Activated CD4-positive, alpha-beta T cell treated with anti-CD3 and anti-CD28 coated beads, Interleukin-2, amount 10 ng/mL, durations not matched to agents 7 days and 5 days (primary cell): Measurements from ENCODE around the gene CDKL2. TPM values are rescaled to one million over a fixed set of nuclear protein-coding genes. Genes with fewer than 3 reads are reported as not detected.

Experiments
- CTCF ChIA-PET: fragments of 350-600 bp; sonication (Branson Sonifier 250); formaldehyde crosslinking; loops from one replicate; lab custom pipeline; 2021; ENCODE audit warnings: antibody characterized with exemption; lab: Charles Lee
- POLR2A ChIA-PET: fragments of 350-600 bp; sonication (Branson Sonifier 250); formaldehyde crosslinking; loops from one replicate; lab custom pipeline; 2021; ENCODE audit warnings: antibody characterized with exemption; lab: Charles Lee
- DNase-seq: peaks from one replicate; pipeline ENCODE4 v3.0.0-alpha.2; 2020
- H3K27ac Mint-ChIP-seq: one replicate; pipeline ENCODE4 v1.8.0; 2021; ENCODE audit warnings: mild to moderate bottlenecking, moderate library complexity, mixed read lengths
- H3K27me3 Mint-ChIP-seq: one replicate; pipeline ENCODE4 v1.8.0; 2021; ENCODE audit warnings: mixed read lengths
- H3K36me3 Mint-ChIP-seq: one replicate; pipeline ENCODE4 v1.8.0; 2021; ENCODE audit warnings: low read depth, mixed read lengths
- H3K4me1 Mint-ChIP-seq: one replicate; pipeline ENCODE4 v1.8.0; 2021; ENCODE audit warnings: mixed read lengths
- H3K4me3 Mint-ChIP-seq: one replicate; pipeline ENCODE4 v1.8.0; 2021; ENCODE audit warnings: mild to moderate bottlenecking, moderate library complexity, mixed read lengths
- H3K9me3 Mint-ChIP-seq: one replicate; pipeline ENCODE4 v1.8.0; 2021; ENCODE audit warnings: mixed read lengths
- total RNA-seq, 2 experiments: library from RNA; stranded (reverse); gene quantifications; one replicate each; pipeline ENCODE4 v1.2.3, GENCODE V29; 2021

Gene CDKL2
- total RNA-seq, 2 experiments from 2014 or later = 0.74 to 1.00 TPM

GRCh38 chr4:75637176-75637575 lies 6.8 kb upstream of the CDKL2 start:
- DNase-seq = no peak
- Mint-ChIP-seq H3K4me3 (no peak overlapping the region), H3K9me3 (no peaks in the 10 kb centered on the region), H3K4me1 (no peaks in the 10 kb centered on the region), H3K36me3 (peaks cover 17% of the 10 kb centered on the region), H3K27me3 (no peaks in the 10 kb centered on the region), H3K27ac (no peak overlapping the region)
- POLR2A ChIA-PET = no interaction called here
- CTCF ChIA-PET = interaction anchor here (1.2 to 2.3 kb wide), 4 partner anchors 8 to 87 kb away, joined by 3 to 8 read pairs (median 4); partner anchors contain the start of gene USO1

DNA sequence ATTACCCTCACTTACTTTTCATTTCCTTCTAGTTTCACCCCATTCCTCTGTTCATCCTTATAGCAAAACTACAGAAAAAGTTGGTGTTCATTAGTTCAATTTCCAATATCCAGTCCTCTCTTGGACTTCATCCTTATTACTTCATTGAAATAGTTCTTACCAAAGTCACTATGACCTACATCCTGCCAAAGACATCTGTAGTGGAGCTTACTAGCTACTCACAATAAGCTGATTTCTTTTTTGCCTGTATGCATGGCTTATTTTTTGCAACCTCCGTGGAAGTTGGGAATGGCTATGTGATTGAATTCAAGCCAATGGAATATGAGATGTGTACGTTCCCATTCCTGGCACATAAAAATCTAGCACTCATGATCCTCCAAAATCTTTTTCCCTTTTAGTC lies 4.6 kb upstream of the CDKL2 start:
- Mint-ChIP-seq H3K27me3 (no peaks in the 10 kb centered on the region), H3K36me3 (peaks cover 6% of the 10 kb centered on the region), H3K27ac (no peak overlapping the region), H3K9me3 (no peaks in the 10 kb centered on the region), H3K4me1 (peaks cover 10% of the 10 kb centered on the region), H3K4me3 (no peak overlapping the region)
- POLR2A ChIA-PET = no interaction called here
- CTCF ChIA-PET = interaction anchor here (2.2 kb wide), 1 partner anchor 10 kb away, joined by 8 read pairs; no protein-coding TSS in a partner anchor
- no peak for DNase-seq

GRCh38 chr4:75634281-75634680 lies 4.0 kb upstream of the CDKL2 start:
- Mint-ChIP-seq H3K9me3 (no peaks in the 10 kb centered on the region), H3K4me3 (no peak overlapping the region), H3K27ac (no peak overlapping the region), H3K36me3 (peaks cover 3% of the 10 kb centered on the region), H3K27me3 (no peaks in the 10 kb centered on the region), H3K4me1 (peaks cover 15% of the 10 kb centered on the region)
- ChIA-PET POLR2A (no interaction called here), CTCF (no interaction called here)
- no peak for DNase-seq

DNA sequence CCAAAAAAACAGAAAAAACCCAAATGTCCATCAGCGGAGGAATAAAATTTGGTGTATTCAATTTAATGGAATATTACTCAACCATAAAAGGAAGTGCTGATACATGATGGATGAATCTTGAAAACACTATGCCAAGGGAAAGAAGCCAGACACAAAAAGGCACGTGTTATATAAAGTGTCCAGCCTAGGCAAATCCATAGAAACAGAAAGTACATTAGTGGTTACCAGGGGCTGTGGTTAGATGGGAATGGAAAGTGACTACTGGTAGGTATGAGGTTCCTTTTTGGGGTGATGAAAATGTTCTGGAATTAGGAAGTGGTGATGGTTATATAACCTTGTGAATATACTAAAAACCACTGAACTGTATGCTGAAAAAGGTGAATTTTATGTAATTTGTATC lies 3.5 kb upstream of the CDKL2 start:
- no peaks in the 10 kb centered on the region for H3K27me3 Mint-ChIP-seq
- peaks cover 18% of the 10 kb centered on the region for H3K4me1 Mint-ChIP-seq
- H3K27ac Mint-ChIP-seq = no peak overlapping the region
- H3K4me3 Mint-ChIP-seq = no peak overlapping the region
- ChIA-PET CTCF (no interaction called here), POLR2A (no interaction called here)
- no peaks in the 10 kb centered on the region for H3K36me3 Mint-ChIP-seq
- no peaks in the 10 kb centered on the region for H3K9me3 Mint-ChIP-seq
- DNase-seq = no peak

GRCh38 chr4:75630937-75631329 lies 605 bp upstream of the CDKL2 start:
- DNase-seq = no peak
- peak overlapping the region; percentile 81 for H3K27ac Mint-ChIP-seq
- H3K27me3 Mint-ChIP-seq = peaks cover under 1% of the 10 kb centered on the region
- no peaks in the 10 kb centered on the region for H3K9me3 Mint-ChIP-seq
- peaks cover 18% of the 10 kb centered on the region for H3K4me1 Mint-ChIP-seq
- ChIA-PET POLR2A (no interaction called here), CTCF (interaction anchor here (0.6 to 2.3 kb wide), 6 partner anchors 11 to 94 kb away, joined by 3 to 6 read pairs (median 3); partner anchors contain the start of gene USO1)
- no peaks in the 10 kb centered on the region for H3K36me3 Mint-ChIP-seq
- peak overlapping the region; percentile 74 for H3K4me3 Mint-ChIP-seq

- Mint-ChIP-seq H3K4me3 (peak overlapping the region; percentile 37), H3K4me1 (peaks cover 18% of the 10 kb centered on the region), H3K36me3 (no peaks in the 10 kb centered on the region), H3K27me3 (peaks cover 4% of the 10 kb centered on the region), H3K27ac (no peak overlapping the region), H3K9me3 (no peaks in the 10 kb centered on the region)
- ChIA-PET CTCF (interaction anchor here (0.7 to 2.3 kb wide), 3 partner anchors 94 to 315 kb away, joined by 3 to 6 read pairs (median 5); partner anchors contain the start of gene USO1), POLR2A (no interaction called here)
- no peak for DNase-seq
These were observed 1.1 kb downstream of the CDKL2 start for GRCh38 chr4:75629239-75629638.

DNA sequence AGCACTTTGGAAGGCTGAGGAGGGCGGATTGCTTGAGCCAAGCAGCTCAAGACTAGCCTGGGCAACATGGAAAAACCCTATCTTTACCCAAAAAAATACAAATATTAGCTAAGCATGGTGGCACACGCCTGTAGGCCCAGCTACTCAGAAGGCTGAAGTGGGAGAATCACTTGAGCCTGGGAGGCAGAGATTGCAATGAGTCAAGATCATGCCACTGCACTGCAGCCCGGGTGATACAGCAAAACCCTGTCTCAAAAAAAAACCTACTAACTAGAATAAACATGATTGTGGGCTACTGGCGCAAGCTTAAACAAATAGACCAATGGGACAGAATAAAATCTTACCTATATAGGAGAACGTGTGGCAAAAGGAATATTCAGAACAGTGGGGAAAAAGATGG lies 7.3 kb downstream of the CDKL2 start:
- ChIA-PET POLR2A (no interaction called here), CTCF (no interaction called here)
- Mint-ChIP-seq H3K4me3 (no peak overlapping the region), H3K27me3 (peaks cover 4% of the 10 kb centered on the region), H3K4me1 (no peaks in the 10 kb centered on the region), H3K36me3 (no peaks in the 10 kb centered on the region), H3K27ac (no peak overlapping the region), H3K9me3 (no peaks in the 10 kb centered on the region)
- no peak for DNase-seq

DNA sequence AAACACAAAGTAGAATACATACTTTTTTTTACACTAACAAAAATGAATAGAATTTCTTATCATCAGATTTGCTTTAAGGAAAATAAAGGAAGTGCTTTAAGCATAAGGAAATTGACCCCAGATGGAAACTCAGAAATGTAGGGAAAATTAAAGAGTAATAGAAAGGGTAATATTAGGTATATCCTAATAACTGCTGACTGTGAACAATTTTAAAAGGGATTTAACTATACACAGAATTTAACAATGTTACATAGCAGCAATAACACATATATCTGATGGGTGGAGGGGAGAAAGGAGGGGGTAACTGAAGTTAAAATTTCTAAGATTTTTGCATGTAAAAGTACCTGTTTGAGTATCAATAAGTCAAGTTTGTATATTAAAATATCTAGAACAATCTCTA lies 8.6 kb downstream of the CDKL2 start:
- CTCF ChIA-PET = no interaction called here
- no peak for DNase-seq
- H3K4me3 Mint-ChIP-seq = no peak overlapping the region
- H3K27ac Mint-ChIP-seq = no peak overlapping the region
- H3K27me3 Mint-ChIP-seq = peaks cover 4% of the 10 kb centered on the region
- no peaks in the 10 kb centered on the region for H3K4me1 Mint-ChIP-seq
- no peaks in the 10 kb centered on the region for H3K36me3 Mint-ChIP-seq
- peaks cover 2% of the 10 kb centered on the region for H3K9me3 Mint-ChIP-seq
- POLR2A ChIA-PET = no interaction called here

GRCh38 chr4:75612306-75612705 lies 18.0 kb downstream of the CDKL2 start:
- Mint-ChIP-seq H3K4me3 (no peak overlapping the region), H3K4me1 (peaks cover 4% of the 10 kb centered on the region), H3K27me3 (no peaks in the 10 kb centered on the region), H3K9me3 (peaks cover 3% of the 10 kb centered on the region), H3K27ac (no peak overlapping the region), H3K36me3 (peaks cover 4% of the 10 kb centered on the region)
- CTCF ChIA-PET = no interaction called here
- POLR2A ChIA-PET = no interaction called here
- no peak for DNase-seq

DNA sequence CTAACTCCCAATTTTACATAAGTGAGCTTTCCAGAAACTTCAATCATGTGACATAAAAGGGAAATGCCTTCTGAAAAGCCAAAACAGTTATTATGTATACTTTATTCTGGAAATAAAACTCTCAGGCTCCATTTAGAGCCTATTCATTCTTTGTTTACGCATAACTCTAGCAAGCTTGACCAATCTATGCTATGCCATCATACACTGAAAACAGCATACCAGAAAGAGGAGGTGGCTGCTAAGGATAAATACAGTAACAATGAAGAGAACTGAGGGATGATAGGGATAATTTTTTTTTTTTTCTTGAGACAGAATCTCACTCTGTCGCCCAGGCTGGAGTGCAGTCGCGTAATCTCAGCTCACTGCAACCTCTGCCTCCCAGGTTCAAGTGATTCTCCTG lies 24.4 kb downstream of the CDKL2 start:
- CTCF ChIA-PET = interaction anchor here (0.6 to 0.8 kb wide), 2 partner anchors 13 to 162 kb away, joined by 3 to 4 read pairs; no protein-coding TSS in a partner anchor
- Mint-ChIP-seq H3K4me1 (no peaks in the 10 kb centered on the region), H3K27me3 (no peaks in the 10 kb centered on the region), H3K9me3 (no peaks in the 10 kb centered on the region), H3K27ac (no peak overlapping the region), H3K36me3 (no peaks in the 10 kb centered on the region), H3K4me3 (no peak overlapping the region)
- DNase-seq = no peak
- POLR2A ChIA-PET = no interaction called here

GRCh38 chr4:75599647-75600046 lies 30.7 kb downstream of the CDKL2 start:
- ChIA-PET POLR2A (no interaction called here), CTCF (interaction anchor here (0.6 kb wide), 2 partner anchors 16 to 53 kb away, joined by 3 read pairs; no protein-coding TSS in a partner anchor)
- peaks cover 4% of the 10 kb centered on the region for H3K4me1 Mint-ChIP-seq
- no peak overlapping the region for H3K27ac Mint-ChIP-seq
- no peak overlapping the region for H3K4me3 Mint-ChIP-seq
- peaks cover 3% of the 10 kb centered on the region for H3K27me3 Mint-ChIP-seq
- no peak for DNase-seq
- peaks cover 2% of the 10 kb centered on the region for H3K36me3 Mint-ChIP-seq
- no peaks in the 10 kb centered on the region for H3K9me3 Mint-ChIP-seq

DNA sequence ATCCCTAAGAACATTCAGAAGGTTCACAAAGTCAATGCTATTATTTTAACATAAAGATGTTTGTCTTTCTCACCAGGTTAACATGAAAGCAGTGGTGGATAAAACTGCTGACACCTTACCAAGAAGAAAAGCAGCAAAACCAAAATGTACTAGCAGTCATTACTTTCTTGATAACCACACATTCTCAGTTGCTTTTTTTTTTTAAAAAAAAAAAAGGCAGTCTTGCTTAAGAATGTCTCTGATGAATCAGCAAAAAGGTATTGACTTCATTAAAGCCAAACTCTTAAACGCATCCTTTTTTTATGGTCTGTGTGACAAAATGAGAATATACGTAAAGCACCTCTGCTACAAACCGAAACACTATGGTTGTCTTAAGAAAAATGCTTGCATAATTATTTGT lies 31.9 kb downstream of the CDKL2 start:
- peaks cover 2% of the 10 kb centered on the region for H3K36me3 Mint-ChIP-seq
- POLR2A ChIA-PET = no interaction called here

DNA sequence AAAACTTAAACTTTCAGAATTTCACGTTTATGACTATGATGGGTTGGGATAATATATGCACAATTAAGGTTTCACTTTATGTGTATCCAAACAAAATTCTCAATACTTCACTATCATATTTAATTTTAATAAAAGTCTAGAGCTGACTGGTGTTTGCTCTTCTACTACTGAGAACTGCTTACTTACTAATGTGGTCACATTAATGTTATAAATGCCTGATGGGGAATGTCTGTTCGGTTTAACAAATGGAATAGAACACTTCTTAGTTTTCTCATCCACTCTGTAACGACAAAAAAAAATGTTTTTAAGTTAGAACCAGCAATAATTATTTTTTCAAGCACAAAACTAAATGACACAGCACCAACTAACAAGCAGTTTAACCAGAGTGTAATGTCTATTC lies 34.3 kb downstream of the CDKL2 start:
- ChIA-PET CTCF (interaction anchor here (0.7 kb wide), 1 partner anchor 1904 kb away, joined by 3 read pairs; no protein-coding TSS in a partner anchor), POLR2A (no interaction called here)

More for the DNA sequence above, 31.9 kb downstream of the CDKL2 start:
- H3K27ac Mint-ChIP-seq = peak overlapping the region; percentile 19
- H3K27me3 Mint-ChIP-seq = peaks cover 3% of the 10 kb centered on the region
- H3K4me3 Mint-ChIP-seq = no peak overlapping the region
- peaks cover 4% of the 10 kb centered on the region for H3K4me1 Mint-ChIP-seq
- H3K9me3 Mint-ChIP-seq = no peaks in the 10 kb centered on the region
- CTCF ChIA-PET = no interaction called here
- DNase-seq = no peak

DNA sequence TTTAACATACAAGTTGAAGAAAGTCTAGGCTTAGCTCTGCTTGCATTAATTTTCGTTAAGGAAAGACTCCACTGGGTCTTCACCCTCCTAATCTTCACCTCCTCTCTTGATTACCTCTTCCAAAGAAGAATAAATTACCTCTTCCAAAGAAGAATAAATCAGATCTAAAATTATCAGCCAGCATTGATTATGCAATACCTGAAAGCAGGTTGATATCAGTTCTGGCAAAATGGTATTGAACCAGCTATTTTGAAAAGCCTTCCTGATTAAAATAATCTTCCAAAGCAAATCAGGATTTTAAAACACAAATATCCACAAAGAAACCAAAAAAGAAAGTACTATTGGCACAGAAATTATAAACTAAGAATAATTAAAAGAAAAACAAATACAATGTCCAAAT lies 36.9 kb downstream of the CDKL2 start:
- ChIA-PET CTCF (interaction anchor here (0.6 kb wide), 1 partner anchor 12 kb away, joined by 3 read pairs; no protein-coding TSS in a partner anchor), POLR2A (no interaction called here)
- Mint-ChIP-seq H3K9me3 (no peaks in the 10 kb centered on the region), H3K4me1 (peaks cover 4% of the 10 kb centered on the region), H3K27me3 (no peaks in the 10 kb centered on the region), H3K4me3 (no peak overlapping the region), H3K36me3 (peaks cover 2% of the 10 kb centered on the region), H3K27ac (no peak overlapping the region)
- no peak for DNase-seq

More for the DNA sequence above, 34.3 kb downstream of the CDKL2 start:
- Mint-ChIP-seq H3K4me1 (peaks cover 4% of the 10 kb centered on the region), H3K27ac (no peak overlapping the region), H3K4me3 (no peak overlapping the region), H3K27me3 (peaks cover 3% of the 10 kb centered on the region), H3K36me3 (peaks cover 2% of the 10 kb centered on the region), H3K9me3 (no peaks in the 10 kb centered on the region)
- DNase-seq = no peak
